Measurements from ENCODE around the gene EDEM3.
A peak's percentile ranks its signal among the peaks of the same experiment; 100 is the strongest.
"Not testable (repeated sequence)": the region's sequence is repeated elsewhere in the genome, so short reads cannot be mapped to it uniquely, and the experiment has no call there.

EDEM3 gene

GRCh38 chr1:184716158-184716557, 38.5 kb downstream of the EDEM3 start:
- DNase-seq, result peak; percentile 32

GRCh38 chr1:184709418-184709817, 45.2 kb downstream of the EDEM3 start:
- DNase-seq, result no peak

GRCh38 chr1:184708084-184708676, 46.5 kb downstream of the EDEM3 start:
- DNase-seq, result no peak

GRCh38 chr1:184705271-184705670, 49.4 kb downstream of the EDEM3 start:
- DNase-seq, result no peak

- DNase-seq, result no peak
Observed at GRCh38 chr1:184701816-184702215, 52.8 kb downstream of the EDEM3 start.

- no peak for DNase-seq
Observed at GRCh38 chr1:184698969-184699368, 55.7 kb downstream of the EDEM3 start.

- peak; percentile 32 for DNase-seq
Observed at GRCh38 chr1:184698016-184698415, 56.6 kb downstream of the EDEM3 start.

- no peak for DNase-seq
Observed at GRCh38 chr1:184696403-184696802, 58.3 kb downstream of the EDEM3 start.

- no peak for DNase-seq
Observed at GRCh38 chr1:184695023-184695422, 59.6 kb downstream of the EDEM3 start.

GRCh38 chr1:184693011-184693410, 61.6 kb downstream of the EDEM3 start:
- peak; percentile 72 for DNase-seq

GRCh38 chr1:184691719-184692324, 62.8 kb downstream of the EDEM3 start:
- DNase-seq, result peak; percentile 60

- DNase-seq, result peak; percentile 12
Observed at GRCh38 chr1:184686540-184686939, 68.1 kb downstream of the EDEM3 start.

GRCh38 chr1:184685116-184685515, 69.5 kb downstream of the EDEM3 start:
- DNase-seq, result no peak

- DNase-seq, result no peak
Observed at GRCh38 chr1:184684285-184685074, 70.2 kb downstream of the EDEM3 start.

GRCh38 chr1:184682956-184683355, 71.7 kb downstream of the EDEM3 start:
- DNase-seq, result no peak

GRCh38 chr1:184680611-184681225, 73.9 kb downstream of the EDEM3 start:
- not testable (repeated sequence) for DNase-seq

GRCh38 chr1:184679472-184679871, 75.2 kb downstream of the EDEM3 start:
- DNase-seq, result not testable (repeated sequence)

GRCh38 chr1:184677344-184677743, 77.3 kb downstream of the EDEM3 start:
- no peak for DNase-seq

- DNase-seq, result no peak
Observed at GRCh38 chr1:184673305-184673704, 81.4 kb downstream of the EDEM3 start.

- DNase-seq, result no peak
Observed at GRCh38 chr1:184672013-184672726, 82.5 kb downstream of the EDEM3 start.

- no peak for DNase-seq
Observed at GRCh38 chr1:184669391-184669790, 85.3 kb downstream of the EDEM3 start.

- no peak for DNase-seq
Observed at GRCh38 chr1:184665360-184665759, 89.3 kb downstream of the EDEM3 start.

- no peak for DNase-seq
Observed at GRCh38 chr1:184664661-184665060, 90.0 kb downstream of the EDEM3 start.

Data from fibroblast of skin of right quadriceps (primary cell).